SU-DHL-6 (cell line): ENCODE results near the gene USP6NL.

Experiments used
- H2AFZ ChIP-seq: fragments of 200-600 bp; sonication (generic); 2 replicates; pipeline ENCODE4 v1.6.1; 2014; ENCODE audit warnings: low read depth, mild to moderate bottlenecking, moderate library complexity, mixed read lengths, antibody characterized with exemption, low read length; ENCODE audit not compliant: severe bottlenecking
- H3F3A ChIP-seq: fragments of 200-600 bp; shearing (Covaris generic); 2 replicates; pipeline ENCODE4 v1.6.0; 2016; ENCODE audit warnings: antibody characterized with exemption, mild to moderate bottlenecking; ENCODE audit not compliant: insufficient read depth
- H3K27ac ChIP-seq: fragments of 200-600 bp; sonication (generic); 2 replicates; pipeline ENCODE4 v1.5.1; 2016; ENCODE audit warnings: low read depth, mild to moderate bottlenecking, low read length, moderate library complexity, mixed read lengths
- H3K27me3 ChIP-seq: fragments of 200-600 bp; sonication (generic), shearing (Covaris generic); 2 replicates; pipeline ENCODE4 v1.6.0; 2014; ENCODE audit warnings: mild to moderate bottlenecking, low read length
- H3K36me3 ChIP-seq: fragments of 200-600 bp; sonication (generic); 2 replicates; pipeline ENCODE4 v1.6.1; 2014; ENCODE audit warnings: mild to moderate bottlenecking, low read length, mixed read lengths
- H3K4me2 ChIP-seq: fragments of 300-600, 200-600 bp; shearing (Covaris generic), sonication (generic); 2 replicates; pipeline ENCODE4 v1.6.0; 2014; ENCODE audit warnings: low read length, low read depth, mild to moderate bottlenecking; ENCODE audit not compliant: poor library complexity, severe bottlenecking
- H3K4me3 ChIP-seq: fragments of 200-600 bp; sonication (generic); 2 replicates; pipeline ENCODE4 v1.5.1; 2014; ENCODE audit warnings: antibody characterized with exemption, low read length, mild to moderate bottlenecking, mixed read lengths; ENCODE audit not compliant: insufficient read depth, poor library complexity, severe bottlenecking
- H3K79me2 ChIP-seq: fragments of 200-600 bp; sonication (generic); 2 replicates; pipeline ENCODE4 v1.6.1; 2014; ENCODE audit warnings: mild to moderate bottlenecking, low read length, moderate library complexity; ENCODE audit not compliant: insufficient read depth
- H3K9ac ChIP-seq: fragments of 200-600 bp; sonication (generic); 2 replicates; pipeline ENCODE4 v1.7.0; 2014; ENCODE audit warnings: mild to moderate bottlenecking, low read length
- H3K9me2 ChIP-seq: fragments of 200-600 bp; sonication (generic); replicated peaks from 2 replicates; pipeline ENCODE4 v1.6.1; 2014; ENCODE audit warnings: low read length; ENCODE audit not compliant: insufficient read depth
- H3K9me3 ChIP-seq: fragments of 200-600 bp; sonication (generic); 2 replicates; pipeline ENCODE4 v1.6.1; 2014; ENCODE audit warnings: low read length, mixed read lengths; ENCODE audit not compliant: insufficient read depth
- H4K20me1 ChIP-seq: fragments of 200-600 bp; sonication (generic); 2 replicates; pipeline ENCODE4 v1.6.1; 2014; ENCODE audit warnings: low read depth, mild to moderate bottlenecking, antibody characterized with exemption, low read length, moderate library complexity, mixed read lengths
- EZH2phosphoT487 ChIP-seq: fragments of 200-600 bp; sonication (generic), shearing (Covaris generic); conservative IDR thresholded peaks from 2 replicates; pipeline ENCODE4 v1.6.1; 2018; ENCODE audit warnings: mild to moderate bottlenecking, antibody characterized with exemption, low read length, moderate library complexity, mixed read lengths
- TF ChIP-seq, protein P1 (sequence below): fragments of 200-600 bp; sonication (generic); IDR thresholded peaks from one replicate; pipeline ENCODE4 v1.5.1; 2017; ENCODE audit warnings: antibody characterized with exemption, mild to moderate bottlenecking, low read length, moderate library complexity; ENCODE audit not compliant: insufficient read depth, poor library complexity, severe bottlenecking

Gene USP6NL

DNA sequence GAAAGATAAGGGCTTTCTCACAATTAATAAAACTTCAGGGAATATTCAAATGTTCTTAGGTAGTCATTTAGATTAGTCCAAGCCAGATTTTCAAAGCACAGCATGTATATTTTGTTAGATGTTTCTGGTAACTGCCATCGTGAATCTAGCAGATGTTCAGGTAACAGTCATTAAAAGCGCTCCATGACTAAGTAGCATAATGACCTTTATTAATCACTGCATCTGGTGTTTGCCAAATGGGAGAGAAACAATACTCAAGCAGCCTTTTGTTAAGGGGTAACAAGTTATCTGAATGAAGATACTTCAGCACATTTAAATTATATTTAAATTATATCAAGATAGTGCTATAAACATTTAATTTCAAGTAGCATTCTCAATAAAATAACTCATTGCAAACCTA, 47.5 kb downstream of the USP6NL start:
- H3K4me3 ChIP-seq: no peak overlapping the region
- H3K9ac ChIP-seq: no peak overlapping the region
- H2AFZ ChIP-seq: no peak overlapping the region
- H3K27ac ChIP-seq: no peak overlapping the region
- H3K9me3 ChIP-seq: no peaks in the 10 kb centered on the region
- peaks cover 10% of the 10 kb centered on the region for H3K36me3 ChIP-seq
- H3K79me2 ChIP-seq: peaks cover 99% of the 10 kb centered on the region
- H3F3A ChIP-seq: peaks cover 33% of the 10 kb centered on the region
- TF ChIP-seq, protein P1, sequence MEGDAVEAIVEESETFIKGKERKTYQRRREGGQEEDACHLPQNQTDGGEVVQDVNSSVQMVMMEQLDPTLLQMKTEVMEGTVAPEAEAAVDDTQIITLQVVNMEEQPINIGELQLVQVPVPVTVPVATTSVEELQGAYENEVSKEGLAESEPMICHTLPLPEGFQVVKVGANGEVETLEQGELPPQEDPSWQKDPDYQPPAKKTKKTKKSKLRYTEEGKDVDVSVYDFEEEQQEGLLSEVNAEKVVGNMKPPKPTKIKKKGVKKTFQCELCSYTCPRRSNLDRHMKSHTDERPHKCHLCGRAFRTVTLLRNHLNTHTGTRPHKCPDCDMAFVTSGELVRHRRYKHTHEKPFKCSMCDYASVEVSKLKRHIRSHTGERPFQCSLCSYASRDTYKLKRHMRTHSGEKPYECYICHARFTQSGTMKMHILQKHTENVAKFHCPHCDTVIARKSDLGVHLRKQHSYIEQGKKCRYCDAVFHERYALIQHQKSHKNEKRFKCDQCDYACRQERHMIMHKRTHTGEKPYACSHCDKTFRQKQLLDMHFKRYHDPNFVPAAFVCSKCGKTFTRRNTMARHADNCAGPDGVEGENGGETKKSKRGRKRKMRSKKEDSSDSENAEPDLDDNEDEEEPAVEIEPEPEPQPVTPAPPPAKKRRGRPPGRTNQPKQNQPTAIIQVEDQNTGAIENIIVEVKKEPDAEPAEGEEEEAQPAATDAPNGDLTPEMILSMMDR: no peak
- no peak for TF ChIP-seq EZH2phosphoT487
- no peaks in the 10 kb centered on the region for H3K9me2 ChIP-seq
- no peaks in the 10 kb centered on the region for H3K27me3 ChIP-seq
- H4K20me1 ChIP-seq: peaks cover 68% of the 10 kb centered on the region
- no peak overlapping the region for H3K4me2 ChIP-seq

DNA sequence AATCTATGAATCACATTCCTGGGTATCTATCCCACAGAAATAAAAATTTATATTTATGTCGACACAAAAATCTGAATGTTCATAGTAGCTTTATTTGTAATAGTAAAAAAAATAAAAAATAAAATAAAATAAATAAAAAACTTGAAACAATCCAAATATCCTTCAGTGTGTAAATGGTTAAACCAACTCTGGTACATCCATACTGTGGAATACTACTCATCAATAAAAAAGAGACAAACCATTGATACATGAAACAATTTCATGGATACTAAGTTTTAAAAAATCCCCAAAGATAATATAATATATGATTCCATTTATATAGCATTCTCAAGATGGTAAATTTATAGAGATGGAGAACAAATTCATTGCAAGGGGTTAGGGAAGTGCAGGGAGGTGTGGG, 48.6 kb downstream of the USP6NL start:
- H4K20me1 ChIP-seq: peaks cover 61% of the 10 kb centered on the region
- H3K9me2 ChIP-seq: no peaks in the 10 kb centered on the region
- peaks cover 40% of the 10 kb centered on the region for H3F3A ChIP-seq
- peaks cover 99% of the 10 kb centered on the region for H3K79me2 ChIP-seq
- no peak overlapping the region for H3K9ac ChIP-seq
- no peak overlapping the region for H3K4me3 ChIP-seq
- no peaks in the 10 kb centered on the region for H3K27me3 ChIP-seq
- no peaks in the 10 kb centered on the region for H3K9me3 ChIP-seq
- no peak overlapping the region for H2AFZ ChIP-seq
- peaks cover 10% of the 10 kb centered on the region for H3K36me3 ChIP-seq
- TF ChIP-seq EZH2phosphoT487: no peak
- TF ChIP-seq, protein P1: no peak
- no peak overlapping the region for H3K27ac ChIP-seq
- H3K4me2 ChIP-seq: no peak overlapping the region

DNA sequence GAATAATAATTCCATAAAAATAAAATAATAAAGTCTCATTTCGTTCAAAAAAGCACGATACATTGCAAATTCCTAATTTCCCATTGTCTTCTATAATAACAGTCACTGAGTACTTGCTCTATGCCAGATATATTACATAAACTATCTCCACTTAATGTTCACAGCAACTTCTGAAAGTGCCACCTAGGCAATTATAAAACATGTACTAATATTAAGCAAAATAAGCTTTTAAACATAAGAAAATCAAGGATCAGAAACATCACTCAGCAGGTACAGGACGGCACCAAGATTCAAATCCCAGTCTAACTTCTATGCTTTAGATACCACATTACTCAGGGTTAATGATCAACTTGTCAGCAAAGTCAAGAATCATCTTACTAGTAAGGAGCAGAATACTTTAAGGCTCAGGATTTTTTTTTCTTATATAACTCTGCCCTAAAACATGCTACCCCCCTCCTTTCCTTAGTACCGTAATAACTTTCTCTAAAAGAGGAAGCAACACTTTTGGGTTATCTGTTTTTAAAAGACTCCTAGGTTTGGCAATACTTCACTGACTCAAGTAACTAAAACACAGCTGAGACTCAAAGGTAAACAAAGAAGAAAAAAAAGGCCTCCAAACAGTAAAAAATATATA, 51.3 kb downstream of the USP6NL start:
- Histone ChIP-seq H4K20me1 (peaks cover 46% of the 10 kb centered on the region), H3K36me3 (peaks cover 10% of the 10 kb centered on the region), H2AFZ (no peak overlapping the region), H3K9ac (no peak overlapping the region), H3F3A (peaks cover 52% of the 10 kb centered on the region), H3K27me3 (no peaks in the 10 kb centered on the region), H3K4me3 (no peak overlapping the region), H3K27ac (peak overlapping the region; percentile 60), H3K9me3 (no peaks in the 10 kb centered on the region), H3K4me2 (peak overlapping the region; percentile 54), H3K79me2 (peaks cover 98% of the 10 kb centered on the region), H3K9me2 (no peaks in the 10 kb centered on the region)
- TF ChIP-seq, protein P1: no peak
- TF ChIP-seq EZH2phosphoT487: no peak
